Neural cell (in vitro differentiated cells): ENCODE measurements around the gene TRIM45.

Experiments
- CTCF ChIP-seq: fragments of 450-650 bp; IDR thresholded peaks from 2 replicates; pipeline ENCODE4 v1.5.1; 2014; ENCODE audit warnings: antibody characterized with exemption, mild to moderate bottlenecking, moderate library complexity; ENCODE audit not compliant: poor library complexity, severe bottlenecking
- EZH2 ChIP-seq: fragments of 200-600, 300-800 bp; shearing (Covaris generic), sonication (generic); IDR thresholded peaks from 2 replicates; pipeline ENCODE4 v1.6.1; 2014; ENCODE audit warnings: antibody characterized with exemption, low read length, borderline replicate concordance, mild to moderate bottlenecking; ENCODE audit not compliant: insufficient read depth, poor library complexity, severe bottlenecking
- RAD21 ChIP-seq: fragments of 450-650 bp; conservative IDR thresholded peaks from 2 replicates; pipeline ENCODE4 v1.6.1; 2014; ENCODE audit warnings: antibody characterized with exemption, mild to moderate bottlenecking, moderate library complexity

- TF ChIP-seq RAD21 (no peak), CTCF (no peak), EZH2 (no peak)
These were observed 41.3 kb upstream of the TRIM45 start for GRCh38 chr1:117162816-117163215.
